K562 (cell line): ENCODE results near the gene TMEM247. TPM values are rescaled to one million over a fixed set of nuclear protein-coding genes. Genes with fewer than 3 reads are reported as not detected.

ENCODE experiments used
- ATAC-seq: fragments of 200-7000 bp; cut with Tn5 transposase; 3 replicates; pipeline ENCODE4 v1.9.1; 2020; ENCODE audit warnings: moderate library complexity
- BruUV-seq: library from RNA; stranded (reverse); fragments of 400-500 nt; replicated peaks from 2 replicates; lab custom pipeline; 2021; lab: Mats Ljungman, UMichigan
- CTCF ChIA-PET: fragments of 300-600 bp; formaldehyde crosslinking; extraction: SDS; loops from one replicate; lab custom pipeline; 2021; ENCODE audit warnings: low intra/inter-chr PET ratio; lab: Yijun Ruan, JAX
- POLR2A ChIA-PET: fragments of 300-600, 350-650 bp; sonication (Branson Sonifier 250); formaldehyde crosslinking; extraction: SDS; loops from one replicate; lab custom pipeline; 2021; ENCODE audit warnings: antibody characterized with exemption, inconsistent platforms; lab: Yijun Ruan, JAX
- DNase-seq, 4 experiments: peaks; one replicate each; pipeline versions ENCODE4 v3.0.0 to v3.0.0-alpha.2; 2011 to 2018; ENCODE audit warnings: low spot score in 3 of 4, mixed read lengths in 3 of 4; ENCODE audit errors: extremely low read depth in 1 of 4
- FAIRE-seq: peaks from 2 replicates; lab custom pipeline; 2011; peaks lifted over from hg19 to GRCh38; lab: Jason Lieb, UNC
- H2AFZ ChIP-seq: 2 replicates; pipeline ENCODE4 v1.6.0; 2011; ENCODE audit warnings: low read depth, low read length, control low read depth, inconsistent platforms
- H3K27ac ChIP-seq: fragments of 200-600 bp; 3 replicates; pipeline ENCODE4 v1.8.0; 2011; ENCODE audit warnings: low read depth, mild to moderate bottlenecking, control low read depth, inconsistent platforms, low read length, moderate library complexity, mixed read lengths; ENCODE audit errors: extremely low read depth
- H3K27me3 ChIP-seq, 2 experiments: fragments of 300-600 bp in 1 of 2; 2 replicates in 1 of 2; 3 replicates in 1 of 2; pipeline versions ENCODE4 v1.6.0 to v1.8.0; 2011; ENCODE audit warnings: inconsistent platforms in 2 of 2, low read length in 2 of 2, mild to moderate bottlenecking in 1 of 2, mixed read lengths in 1 of 2, moderate library complexity in 1 of 2; ENCODE audit not compliant: control insufficient read depth in 2 of 2, insufficient read depth in 2 of 2
- H3K36me3 ChIP-seq: fragments of 300-600 bp; 3 replicates; pipeline ENCODE4 v1.8.0; 2011; ENCODE audit warnings: mild to moderate bottlenecking, low read length, inconsistent platforms; ENCODE audit not compliant: control insufficient read depth, insufficient read depth
- H3K4me1 ChIP-seq, 2 experiments: fragments of 200-600 bp in 1 of 2; replicated peaks in 1 of 2; 2 replicates in 1 of 2; 3 replicates in 1 of 2; pipeline versions ENCODE4 v1.5.1 to v1.8.0; 2011; ENCODE audit warnings: inconsistent platforms in 2 of 2, low read length in 2 of 2, mild to moderate bottlenecking in 1 of 2, mixed read lengths in 1 of 2, moderate library complexity in 1 of 2; ENCODE audit not compliant: control insufficient read depth in 2 of 2, insufficient read depth in 2 of 2
- H3K4me2 ChIP-seq: 2 replicates; pipeline ENCODE4 v1.6.1; 2011; ENCODE audit warnings: low read length, control low read depth, inconsistent platforms, mixed read lengths; ENCODE audit not compliant: insufficient read depth
- H3K4me3 ChIP-seq: fragments of 200-600 bp; sonication (generic), shearing (Covaris generic); 2 replicates; pipeline ENCODE4 v1.5.1; 2016; ENCODE audit warnings: control low read depth, inconsistent platforms
- H3K79me2 ChIP-seq: fragments of 200-600 bp; 3 replicates; pipeline ENCODE4 v1.8.0; 2011; ENCODE audit warnings: low read length, inconsistent platforms; ENCODE audit not compliant: control insufficient read depth, insufficient read depth
- H3K9ac ChIP-seq, 2 experiments: 2 replicates each; pipeline versions ENCODE4 v1.6.0 to v1.6.1; 2011; ENCODE audit warnings: low read depth in 2 of 2, low read length in 2 of 2, control low read depth in 1 of 2, inconsistent platforms in 1 of 2, mild to moderate bottlenecking in 1 of 2, mixed read lengths in 1 of 2; ENCODE audit not compliant: insufficient read depth in 1 of 2
- H3K9me1 ChIP-seq: one replicate; pipeline ENCODE4 v1.6.0; 2011; ENCODE audit warnings: inconsistent platforms, mild to moderate bottlenecking, low read length, moderate library complexity; ENCODE audit not compliant: control insufficient read depth, insufficient read depth
- H3K9me3 ChIP-seq: replicated peaks from 2 replicates; pipeline ENCODE4 v1.5.1; 2011; ENCODE audit warnings: low read depth, low read length, inconsistent platforms; ENCODE audit not compliant: control insufficient read depth, insufficient read depth
- H4K20me1 ChIP-seq: replicated peaks from 2 replicates; pipeline ENCODE4 v1.6.1; 2011; ENCODE audit warnings: low read length, inconsistent platforms, mixed read lengths; ENCODE audit not compliant: control insufficient read depth, insufficient read depth
- CBX8 ChIP-seq: fragments of 200-600 bp; sonication (generic); IDR thresholded peaks from 2 replicates; pipeline ENCODE4 v1.6.1; 2012; ENCODE audit warnings: borderline replicate concordance, mixed run types, low read depth, mild to moderate bottlenecking, moderate library complexity, mixed read lengths, low read length, control low read depth, inconsistent platforms; ENCODE audit not compliant: poor library complexity, severe bottlenecking; ENCODE audit errors: extremely low read depth
- CREB3 ChIP-seq: fragments of 450-650 bp; conservative IDR thresholded peaks from 2 replicates; pipeline ENCODE4 v1.6.1; 2016; ENCODE audit warnings: missing genetic modification characterization, low read depth, mild to moderate bottlenecking, missing compliant biosample characterization, moderate library complexity
- HIVEP1 ChIP-seq: fragments of 250-450 bp; sonication (Bioruptor Pico); IDR thresholded peaks from 2 replicates; pipeline ENCODE4 v1.4.0; 2020; ENCODE audit warnings: mild to moderate bottlenecking
- RBM25 ChIP-seq: fragments of 200-400 bp; formaldehyde crosslinking; IDR thresholded peaks from 2 replicates; pipeline ENCODE4 v1.6.1; 2018; ENCODE audit warnings: low read length, low read depth, moderate library complexity; ENCODE audit not compliant: severe bottlenecking
- SREBF1 ChIP-seq: fragments of 150-350 bp; IDR thresholded peaks from 2 replicates; pipeline ENCODE4 v1.6.1; 2014; ENCODE audit warnings: antibody characterized with exemption, low read depth, low read length, borderline replicate concordance
- ZNF239 ChIP-seq: fragments of 250-450 bp; sonication (Bioruptor Pico); IDR thresholded peaks from 2 replicates; pipeline ENCODE4 v1.4.0; 2020; ENCODE audit warnings: mild to moderate bottlenecking
- WGBS: fragments of 100-300 bp; shearing (Covaris generic); methylation state at CpG from one replicate; pipeline ENCODE4 v1.1.6; 2016; ENCODE audit warnings: low coverage, mixed read lengths; ENCODE audit not compliant: insufficient coverage; ENCODE audit errors: missing lambda C conversion rate; 5-methylcytosine and 5-hydroxymethylcytosine counted together
- in situ Hi-C: fragments of 300-500 bp; cut with MboI; formaldehyde crosslinking; loops from 4 replicates; pipeline ENCODE4 v1.15.0; 2018; ENCODE audit warnings: inconsistent platforms, mixed read lengths
- intact Hi-C: fragments of 100-400 bp; cut with micrococcal nuclease; formaldehyde crosslinking; loops from 2 replicates; pipeline ENCODE4 v1.14.2; 2022
- polyA plus RNA-seq, 8 experiments: library from polyadenylated mRNA; depleted of rRNA in 4 of 8; stranded (reverse) in 5 of 8; unstranded in 3 of 8; fragments of >200 nt; fragmentation: Nextera tagmentation in 2 of 8; fragmentation: Illumina TruSeq in 1 of 8; extraction: Ambion mirVana in 2 of 8; extraction: Trizol in 1 of 8; gene quantifications; 2 replicates each; pipeline versions ENCODE4 v1.2.1 to v1.2.3, GENCODE V29; 2011 to 2014; ENCODE audit warnings: inconsistent platforms in 1 of 8, missing spikeins in 1 of 8
- total RNA-seq, 7 experiments: library from RNA; depleted of rRNA in 6 of 7; stranded (reverse); fragments of >200 nt in 6 of 7; fragmentation: Illumina TruSeq in 2 of 7; extraction: Trizol in 2 of 7; gene quantifications; 2 replicates each; pipeline versions ENCODE4 v1.2.1 to v1.2.3, GENCODE V29; 2011 to 2021; ENCODE audit warnings: low replicate concordance in 1 of 7
- TF ChIP-seq, protein P1 (sequence below): fragments of 250-450 bp; sonication (Bioruptor Pico); IDR thresholded peaks from 2 replicates; pipeline ENCODE4 v1.8.0; 2021; ENCODE audit warnings: moderate library complexity, mild to moderate bottlenecking, inconsistent platforms

Gene TMEM247
- total and polyA plus RNA-seq, 9 of the 15 experiments (the other 6 are each of a cell fraction or from before 2014, with no cell fraction given): 0.24 to 4.7 (median 3.1) TPM

DNA sequence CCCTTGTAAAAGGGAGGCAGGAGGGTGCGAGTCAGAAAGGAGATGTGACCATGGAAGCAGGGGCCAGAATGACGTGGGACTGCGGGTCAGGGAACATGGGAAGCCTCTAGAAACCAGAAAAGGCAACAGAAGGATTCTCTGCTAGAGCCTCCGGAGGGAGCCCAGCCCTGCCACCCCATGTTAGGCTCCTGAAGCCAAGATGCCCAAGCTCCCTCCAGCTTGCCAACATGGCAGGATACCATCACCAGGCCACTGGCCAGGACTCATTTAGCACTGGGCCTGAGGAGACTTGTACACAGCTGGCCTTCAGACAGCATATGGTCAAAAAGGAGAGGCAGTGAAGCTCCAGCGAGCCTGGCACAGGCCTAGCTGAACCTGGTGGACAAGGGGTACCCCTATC, 5.6 kb downstream of the TMEM247 start (continued):
- TF ChIP-seq HIVEP1: no peak

DNA sequence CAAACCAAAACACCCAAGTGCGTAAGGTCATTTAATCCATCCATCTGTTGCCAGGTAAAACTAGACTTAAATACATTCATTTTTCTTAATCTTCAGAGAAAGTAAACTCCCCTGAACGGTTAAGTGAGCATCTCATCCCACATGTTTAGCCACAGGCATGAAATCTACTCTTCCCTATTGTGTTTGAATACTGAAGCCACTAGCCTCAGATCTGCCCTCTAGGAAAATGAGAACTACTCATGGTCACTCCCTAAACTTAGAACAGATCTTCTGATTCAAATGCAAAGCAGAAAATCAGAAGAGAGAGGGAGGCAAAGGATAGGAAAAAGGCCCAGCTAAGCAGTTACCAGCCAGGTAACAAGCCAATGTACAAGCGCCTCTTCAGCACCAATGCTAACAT, 7.1 kb downstream of the TMEM247 start:
- BruUV-seq: no TSS peak
- no peaks in the 10 kb centered on the region for H3K79me2 ChIP-seq
- DNase-seq: no peak
- no peaks in the 10 kb centered on the region for H4K20me1 ChIP-seq
- WGBS: 30% methylated on average over 3 of the region's 3 CpGs
- CTCF ChIA-PET: no interaction called here
- no peaks in the 10 kb centered on the region; a peak in 1 of 5 replicates for H3K4me1 ChIP-seq
- no peak overlapping the region for H3K9ac ChIP-seq
- in situ Hi-C loops: no loop called here
- TF ChIP-seq CREB3 (tag) (no peak), RBM25 (no peak), CBX8 (no peak), SREBF1 (no peak), ZNF239 (no peak)
- TF ChIP-seq, protein P1, sequence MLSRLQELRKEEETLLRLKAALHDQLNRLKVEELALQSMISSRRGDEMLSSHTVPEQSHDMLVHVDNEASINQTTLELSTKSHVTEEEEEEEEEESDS: no peak
- TF ChIP-seq, all 486 proteins: peak for 0
- no peak overlapping the region for H3K4me3 ChIP-seq
- POLR2A ChIA-PET: interaction anchor here (1.6 kb wide), 1 partner anchor 11 kb away, joined by 5 read pairs; no protein-coding TSS in a partner anchor
- no peaks in the 10 kb centered on the region for H3K36me3 ChIP-seq
- no peak for FAIRE-seq
- no peaks in the 10 kb centered on the region for H3K9me1 ChIP-seq
- no peak overlapping the region for H3K27ac ChIP-seq
- intact Hi-C loops: no loop called here
- ATAC-seq: no peak
- no peak overlapping the region for H2AFZ ChIP-seq
- no peaks in the 10 kb centered on the region for H3K9me3 ChIP-seq
- H3K27me3 ChIP-seq: peaks cover 3 to 33% of the 10 kb centered on the region in 2 experiments; a peak in 3 of 5 replicates
- no peak overlapping the region for H3K4me2 ChIP-seq
